Activated CD8-positive, alpha-beta memory T cell treated with anti-CD3 and anti-CD28 coated beads, Interleukin-2, amount 50 U/mL, for 24 hours (primary cell): ENCODE results near the gene PLA2G6.

Source experiments
- DNase-seq: peaks from one replicate; pipeline ENCODE4 v3.0.0-alpha.2; 2020; ENCODE audit errors: extremely low read depth

Gene PLA2G6

GRCh38 chr22:38109371-38110001 lies 72.1 kb downstream of the PLA2G6 start:
- no peak for DNase-seq

GRCh38 chr22:38108561-38109319 lies 72.9 kb downstream of the PLA2G6 start:
- no peak for DNase-seq

- DNase-seq, result no peak
These were observed 73.7 kb downstream of the PLA2G6 start for GRCh38 chr22:38107692-38108515.

- DNase-seq, result no peak
These were observed 74.6 kb downstream of the PLA2G6 start for GRCh38 chr22:38106814-38107578.

- no peak for DNase-seq
These were observed 77.5 kb downstream of the PLA2G6 start for GRCh38 chr22:38104084-38104483.

GRCh38 chr22:38103641-38104040 lies 78.0 kb downstream of the PLA2G6 start:
- no peak for DNase-seq

GRCh38 chr22:38098410-38099249 lies 83.0 kb downstream of the PLA2G6 start:
- DNase-seq, result no peak

- DNase-seq, result no peak
These were observed 83.8 kb downstream of the PLA2G6 start for GRCh38 chr22:38097557-38098409.

- no peak for DNase-seq
These were observed 84.6 kb downstream of the PLA2G6 start for GRCh38 chr22:38097058-38097457.

- no peak for DNase-seq
These were observed 92.2 kb downstream of the PLA2G6 start for GRCh38 chr22:38089474-38089851.

GRCh38 chr22:38088629-38089473 lies 92.8 kb downstream of the PLA2G6 start:
- no peak for DNase-seq

- no peak for DNase-seq
These were observed 93.8 kb downstream of the PLA2G6 start for GRCh38 chr22:38087855-38088254.

- no peak for DNase-seq
These were observed 94.7 kb downstream of the PLA2G6 start for GRCh38 chr22:38086942-38087341.

GRCh38 chr22:38086001-38086845 lies 95.4 kb downstream of the PLA2G6 start:
- no peak for DNase-seq

GRCh38 chr22:38085501-38085900 lies 96.1 kb downstream of the PLA2G6 start:
- no peak for DNase-seq

- no peak for DNase-seq
These were observed 96.6 kb downstream of the PLA2G6 start for GRCh38 chr22:38085056-38085455.

GRCh38 chr22:38083931-38084631 lies 97.5 kb downstream of the PLA2G6 start, which contains the start of gene SLC16A8:
Gene SLC16A8, minus strand, starts transcription at chr22:38084184. Its CDS starts 1,311 bp downstream, at chr22:38082873.
- DNase-seq, result no peak
